Erythroblast (primary cell): ENCODE results near the gene LRMDA.

Experiments used
- DNase-seq, 2 experiments: peaks; one replicate each; lab custom pipeline; 2025; lab: John Stamatoyannopoulos, UW
- GATA1 ChIP-seq: IDR thresholded peaks from 2 replicates; pipeline ENCODE4 v1.6.1; 2011; ENCODE audit warnings: low read depth, mild to moderate bottlenecking, control low read depth, low read length, moderate library complexity
- POLR2A ChIP-seq: IDR thresholded peaks from 2 replicates; pipeline ENCODE4 v1.6.1; 2011; ENCODE audit warnings: mild to moderate bottlenecking, low read length

The LRMDA gene

GRCh38 chr10:75472685-75473084 is 41.3 kb downstream of the LRMDA start:
- DNase-seq: no peak
- TF ChIP-seq GATA1 (no peak), POLR2A (no peak)

- TF ChIP-seq POLR2A (no peak), GATA1 (no peak)
- DNase-seq: no peak
These were observed 42.7 kb downstream of the LRMDA start for GRCh38 chr10:75474106-75474505.

GRCh38 chr10:75475460-75476182 is 44.2 kb downstream of the LRMDA start:
- TF ChIP-seq POLR2A (no peak), GATA1 (no peak)
- DNase-seq: no peak

- TF ChIP-seq GATA1 (no peak), POLR2A (no peak)
- no peak for DNase-seq
These were observed 45.1 kb downstream of the LRMDA start for GRCh38 chr10:75476569-75476968.

GRCh38 chr10:75476985-75477384 is 45.6 kb downstream of the LRMDA start:
- DNase-seq: no peak
- TF ChIP-seq GATA1 (no peak), POLR2A (no peak)

- TF ChIP-seq POLR2A (no peak), GATA1 (no peak)
- no peak for DNase-seq
These were observed 46.3 kb downstream of the LRMDA start for GRCh38 chr10:75477680-75478079.

GRCh38 chr10:75480374-75480773 is 49.0 kb downstream of the LRMDA start:
- no peak for DNase-seq
- TF ChIP-seq POLR2A (no peak), GATA1 (no peak)

- TF ChIP-seq GATA1 (no peak), POLR2A (no peak)
These were observed 51.8 kb downstream of the LRMDA start for GRCh38 chr10:75483188-75483587.

GRCh38 chr10:75484717-75485116 is 53.3 kb downstream of the LRMDA start:
- TF ChIP-seq GATA1: no peak
- no peak for TF ChIP-seq POLR2A
- DNase-seq: no peak

More at GRCh38 chr10:75483188-75483587, 51.8 kb downstream of the LRMDA start:
- no peak for DNase-seq

GRCh38 chr10:75486591-75486990 is 55.2 kb downstream of the LRMDA start:
- TF ChIP-seq POLR2A (no peak), GATA1 (no peak)
- DNase-seq: no peak

- TF ChIP-seq GATA1: no peak
- no peak for TF ChIP-seq POLR2A
- no peak for DNase-seq
These were observed 55.8 kb downstream of the LRMDA start for GRCh38 chr10:75487087-75487754.

GRCh38 chr10:75487755-75488125 is 56.3 kb downstream of the LRMDA start:
- no peak for DNase-seq
- TF ChIP-seq GATA1: no peak
- no peak for TF ChIP-seq POLR2A

- DNase-seq: peak; percentile 7 to 11
- TF ChIP-seq GATA1: no peak
- no peak for TF ChIP-seq POLR2A
These were observed 60.9 kb downstream of the LRMDA start for GRCh38 chr10:75492173-75492925.

- DNase-seq: no peak
- TF ChIP-seq POLR2A: no peak
- TF ChIP-seq GATA1: no peak
These were observed 62.0 kb downstream of the LRMDA start for GRCh38 chr10:75493464-75493863.

- DNase-seq: no peak
- TF ChIP-seq GATA1 (no peak), POLR2A (no peak)
These were observed 64.2 kb downstream of the LRMDA start for GRCh38 chr10:75495434-75496190.
